ENCODE results near the gene PTBP3. TPM values are rescaled to one million over a fixed set of nuclear protein-coding genes. Genes with fewer than 3 reads are reported as not detected.

The PTBP3 gene
- total and polyA plus RNA-seq, 9 donors, result 9.4 to 40.2 (median 32.2) TPM

DNA sequence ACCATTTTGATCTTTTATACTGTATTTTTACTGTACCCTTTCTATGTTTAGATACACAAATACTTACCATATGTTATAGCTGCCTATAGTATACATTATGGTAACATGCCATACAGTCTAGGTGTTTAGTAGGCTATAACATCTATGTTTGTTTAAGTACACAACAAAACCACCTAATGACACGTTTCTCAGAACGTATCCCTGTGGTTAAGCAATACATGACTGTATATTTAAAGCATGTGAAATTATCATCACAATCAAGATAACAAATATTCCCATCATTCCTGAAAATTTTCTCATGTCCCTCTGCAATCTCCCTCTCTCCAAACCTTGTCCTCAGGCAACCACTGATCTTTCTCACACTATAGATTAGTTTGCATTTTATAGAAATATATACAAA is 91.9 kb downstream of the PTBP3 start:
- WGBS, 3 donors, result 81 to 95% (median 82%) methylated on average over 2 of the region's 2 CpGs
- H3K27ac ChIP-seq, result no peak overlapping the region
- TF ChIP-seq EP300 (IDR thresholded peaks at IDR 0.05) (no peak), POLR2A (IDR thresholded peaks at IDR 0.05) (no peak)
- TF ChIP-seq, protein P1, sequence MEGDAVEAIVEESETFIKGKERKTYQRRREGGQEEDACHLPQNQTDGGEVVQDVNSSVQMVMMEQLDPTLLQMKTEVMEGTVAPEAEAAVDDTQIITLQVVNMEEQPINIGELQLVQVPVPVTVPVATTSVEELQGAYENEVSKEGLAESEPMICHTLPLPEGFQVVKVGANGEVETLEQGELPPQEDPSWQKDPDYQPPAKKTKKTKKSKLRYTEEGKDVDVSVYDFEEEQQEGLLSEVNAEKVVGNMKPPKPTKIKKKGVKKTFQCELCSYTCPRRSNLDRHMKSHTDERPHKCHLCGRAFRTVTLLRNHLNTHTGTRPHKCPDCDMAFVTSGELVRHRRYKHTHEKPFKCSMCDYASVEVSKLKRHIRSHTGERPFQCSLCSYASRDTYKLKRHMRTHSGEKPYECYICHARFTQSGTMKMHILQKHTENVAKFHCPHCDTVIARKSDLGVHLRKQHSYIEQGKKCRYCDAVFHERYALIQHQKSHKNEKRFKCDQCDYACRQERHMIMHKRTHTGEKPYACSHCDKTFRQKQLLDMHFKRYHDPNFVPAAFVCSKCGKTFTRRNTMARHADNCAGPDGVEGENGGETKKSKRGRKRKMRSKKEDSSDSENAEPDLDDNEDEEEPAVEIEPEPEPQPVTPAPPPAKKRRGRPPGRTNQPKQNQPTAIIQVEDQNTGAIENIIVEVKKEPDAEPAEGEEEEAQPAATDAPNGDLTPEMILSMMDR (IDR thresholded peaks at IDR 0.05), result no peak
- no peaks in the 10 kb centered on the region for H3K36me3 ChIP-seq
- no peaks in the 10 kb centered on the region for H3K9me3 ChIP-seq
- intact Hi-C loops (cut with DNase I), result no loop called here
- H3K27me3 ChIP-seq, result no peaks in the 10 kb centered on the region
- H3K4me3 ChIP-seq, result no peak overlapping the region
- no peak for DNase-seq
- H3K4me1 ChIP-seq (ENCODE audit: insufficient read depth), result no peaks in the 10 kb centered on the region

DNA sequence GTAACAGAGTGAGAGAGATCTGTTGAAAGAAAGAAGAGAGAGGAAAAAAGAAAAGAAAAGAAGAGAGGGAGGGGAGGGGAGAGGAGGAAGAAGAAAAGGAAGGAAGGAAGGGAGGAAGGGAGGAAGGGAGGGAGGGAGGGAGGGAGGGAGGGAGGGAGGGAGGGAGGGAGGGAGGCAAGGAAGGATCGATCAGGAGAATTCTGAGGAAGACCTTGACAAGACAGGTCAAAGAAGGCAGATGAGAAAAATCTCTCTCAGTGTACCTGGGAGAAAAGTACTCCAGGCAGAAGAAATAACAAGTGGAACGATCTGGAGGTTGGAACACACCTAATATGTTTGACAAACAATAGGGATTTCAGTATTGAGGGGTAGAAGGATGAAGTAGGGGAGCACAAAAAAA is 93.7 kb downstream of the PTBP3 start:
- WGBS, 3 donors, result 79 to 82% (median 82%) methylated on average over 2 of the region's 2 CpGs
- DNase-seq, result no peak
- Histone ChIP-seq H3K4me3 (no peak overlapping the region), H3K36me3 (no peaks in the 10 kb centered on the region), H3K9me3 (no peaks in the 10 kb centered on the region), H3K27me3 (no peaks in the 10 kb centered on the region), H3K27ac (no peak overlapping the region), H3K4me1 (ENCODE audit: insufficient read depth) (no peaks in the 10 kb centered on the region)
- TF ChIP-seq POLR2A (IDR thresholded peaks at IDR 0.05), result no peak
- no peak for TF ChIP-seq EP300 (IDR thresholded peaks at IDR 0.05)
- intact Hi-C loops (cut with DNase I), result no loop called here

GRCh38 chr9:112239284-112239683 is 94.1 kb downstream of the PTBP3 start:
- TF ChIP-seq POLR2A (IDR thresholded peaks at IDR 0.05), result no peak
- TF ChIP-seq, protein P1 (IDR thresholded peaks at IDR 0.05), result no peak
- no peak for TF ChIP-seq EP300 (IDR thresholded peaks at IDR 0.05)
- no peak for DNase-seq
- H3K27me3 ChIP-seq, result no peaks in the 10 kb centered on the region
- H3K27ac ChIP-seq, result no peak overlapping the region
- H3K9me3 ChIP-seq, result no peaks in the 10 kb centered on the region
- 93 to 97% (median 97%) methylated on average over 3 of the region's 3 CpGs for WGBS, 3 donors
- intact Hi-C loops (cut with DNase I), result no loop called here
- H3K36me3 ChIP-seq, result no peaks in the 10 kb centered on the region
- H3K4me3 ChIP-seq, result no peak overlapping the region
- no peaks in the 10 kb centered on the region for H3K4me1 ChIP-seq (ENCODE audit: insufficient read depth)

DNA sequence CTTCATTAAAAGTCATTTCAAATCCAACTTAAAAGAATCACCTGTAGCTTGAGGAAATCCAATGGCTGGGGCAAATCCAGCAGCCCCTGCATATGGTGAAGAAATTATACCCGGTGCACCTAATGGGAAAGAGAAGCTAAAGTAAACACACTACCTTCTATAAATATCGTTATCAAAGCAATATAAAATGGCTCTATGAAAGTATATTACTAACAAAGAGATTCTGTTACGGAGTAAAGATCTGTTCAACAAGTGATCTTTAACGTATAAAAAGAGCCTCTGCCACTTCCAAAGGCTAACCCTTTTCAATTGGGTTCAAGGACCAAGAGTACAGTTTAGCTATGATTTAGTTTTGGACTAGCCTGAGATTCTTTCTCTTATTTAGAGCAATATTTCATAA is 98.6 kb downstream of the PTBP3 start:
- TF ChIP-seq, protein P1 (IDR thresholded peaks at IDR 0.05), result no peak
- no peak for TF ChIP-seq POLR2A (IDR thresholded peaks at IDR 0.05)
- TF ChIP-seq EP300 (IDR thresholded peaks at IDR 0.05), result no peak
- Histone ChIP-seq H3K27me3 (no peaks in the 10 kb centered on the region), H3K27ac (no peak overlapping the region), H3K36me3 (no peaks in the 10 kb centered on the region), H3K4me3 (no peak overlapping the region), H3K4me1 (ENCODE audit: insufficient read depth) (no peaks in the 10 kb centered on the region), H3K9me3 (no peaks in the 10 kb centered on the region)
- intact Hi-C loops (cut with DNase I), result no loop called here
- WGBS, 3 donors, result 88 to 94% (median 91%) methylated on average over 4 of the region's 4 CpGs
- DNase-seq, result no peak

DNA sequence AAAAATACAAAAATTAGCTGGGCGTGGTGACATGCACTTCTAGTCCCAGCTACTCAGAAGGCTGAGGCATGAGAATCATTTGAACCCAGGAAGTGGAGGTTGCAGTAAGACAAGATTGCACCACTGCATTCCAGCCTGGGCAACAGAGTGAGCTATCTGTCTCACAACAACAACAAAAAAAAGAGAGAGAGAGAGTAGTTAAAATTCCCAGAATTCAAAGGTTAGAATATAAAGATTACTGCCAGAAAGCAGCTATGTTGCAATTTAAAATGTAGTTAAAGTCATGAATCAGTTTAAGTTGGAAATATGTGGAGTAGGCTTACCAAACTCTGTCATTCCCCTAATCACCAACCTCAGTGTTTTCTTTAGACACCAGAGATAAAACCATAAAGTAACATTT is 99.7 kb downstream of the PTBP3 start:
- H3K27ac ChIP-seq, result no peak overlapping the region
- no peaks in the 10 kb centered on the region for H3K4me1 ChIP-seq (ENCODE audit: insufficient read depth)
- WGBS, 3 donors, result 94 to 100% (median 95%) methylated on average over 1 of the region's 1 CpG
- no peaks in the 10 kb centered on the region for H3K9me3 ChIP-seq
- intact Hi-C loops (cut with DNase I), result no loop called here
- H3K4me3 ChIP-seq, result no peak overlapping the region
- TF ChIP-seq, protein P1 (IDR thresholded peaks at IDR 0.05), result no peak
- TF ChIP-seq EP300 (IDR thresholded peaks at IDR 0.05) (no peak), POLR2A (IDR thresholded peaks at IDR 0.05) (no peak)
- H3K27me3 ChIP-seq, result no peaks in the 10 kb centered on the region
- H3K36me3 ChIP-seq, result no peaks in the 10 kb centered on the region
- no peak for DNase-seq

Measured in ovary (tissue), 9 donors.